PC-9 (cell line): Measurements from ENCODE around the gene UNC119. TPM values are rescaled to one million over a fixed set of nuclear protein-coding genes. Genes with fewer than 3 reads are reported as not detected.

Experiments
- BruUV-seq: library from RNA; stranded (reverse); fragments of 400-500 nt; replicated peaks from 2 replicates; lab custom pipeline; 2021; lab: Mats Ljungman, UMichigan
- CTCF ChIA-PET: fragments of 300-600 bp; sonication (Branson Sonifier 250); formaldehyde crosslinking; loops from one replicate; lab custom pipeline; 2022; ENCODE audit warnings: antibody characterized with exemption; lab: Charles Lee
- POLR2A ChIA-PET: fragments of 300-600 bp; sonication (Branson Sonifier 250); formaldehyde crosslinking; loops from one replicate; lab custom pipeline; 2022; ENCODE audit warnings: antibody characterized with exemption; ENCODE audit not compliant: unreplicated experiment; lab: Charles Lee
- DNase-seq, 2 experiments: peaks; one replicate each; pipeline versions ENCODE4 v3.0.0 to v3.0.0-alpha.2; 2015 to 2022; ENCODE audit warnings: mixed read lengths in 1 of 2
- H2AFZ ChIP-seq: fragments of 200-600 bp; sonication (generic); 2 replicates; pipeline ENCODE4 v1.8.1; 2017; ENCODE audit warnings: antibody characterized with exemption
- H3F3A ChIP-seq: fragments of 200-600 bp; sonication (generic); 2 replicates; pipeline ENCODE4 v1.8.1; 2017; ENCODE audit warnings: antibody characterized with exemption, mild to moderate bottlenecking, low read depth; ENCODE audit not compliant: insufficient read depth
- H3K27ac ChIP-seq: fragments of 200-600 bp; sonication (generic); 2 replicates; pipeline ENCODE4 v1.6.1; 2016; ENCODE audit warnings: mixed run types
- H3K27me3 ChIP-seq: fragments of 200-600 bp; sonication (generic); 2 replicates; pipeline ENCODE4 v1.6.1; 2016; ENCODE audit warnings: low read depth, mixed run types; ENCODE audit not compliant: insufficient read depth
- H3K36me3 ChIP-seq: fragments of 200-600 bp; sonication (generic); 2 replicates; pipeline ENCODE4 v1.6.1; 2016; ENCODE audit warnings: low read depth, mixed run types
- H3K4me1 ChIP-seq: fragments of 200-600 bp; sonication (generic); replicated peaks from 2 replicates; pipeline ENCODE4 v1.6.1; 2016; ENCODE audit warnings: mixed run types; ENCODE audit not compliant: insufficient read depth
- H3K4me2 ChIP-seq: fragments of 200-600 bp; sonication (generic); 2 replicates; pipeline ENCODE4 v1.6.1; 2017; ENCODE audit warnings: mixed run types
- H3K4me3 ChIP-seq: fragments of 200-600 bp; sonication (generic); 2 replicates; pipeline ENCODE4 v1.6.1; 2016; ENCODE audit warnings: mixed run types
- H3K79me2 ChIP-seq: fragments of 200-600 bp; sonication (generic); 2 replicates; pipeline ENCODE4 v1.6.1; 2017; ENCODE audit warnings: low read depth, mixed run types
- H3K9me2 ChIP-seq: fragments of 200-600 bp; sonication (generic); 2 replicates; pipeline ENCODE4 v1.8.1; 2017; ENCODE audit warnings: mild to moderate bottlenecking; ENCODE audit not compliant: insufficient read depth
- H3K9me3 ChIP-seq: fragments of 200-600 bp; sonication (generic); 2 replicates; pipeline ENCODE4 v1.8.1; 2016; ENCODE audit warnings: low read depth; ENCODE audit not compliant: insufficient read depth
- H4K20me1 ChIP-seq: fragments of 200-600 bp; sonication (generic); 2 replicates; pipeline ENCODE4 v1.8.1; 2017; ENCODE audit not compliant: insufficient read depth
- EZH2 ChIP-seq: fragments of 200-600 bp; sonication (generic); IDR thresholded peaks from 2 replicates; pipeline ENCODE4 v1.8.0; 2017; ENCODE audit warnings: antibody characterized with exemption, low read depth
- intact Hi-C: fragments of 100-400 bp; cut with micrococcal nuclease; formaldehyde crosslinking; loops from one replicate; pipeline ENCODE4 v1.10.0; 2022; ENCODE audit not compliant: unreplicated experiment
- total RNA-seq: library from RNA; stranded (reverse); gene quantifications from 2 replicates; pipeline ENCODE4 v1.2.3, GENCODE V29; 2021
- TF ChIP-seq, protein P1 (sequence below): fragments of 200-600 bp; sonication (generic); conservative IDR thresholded peaks from 2 replicates; pipeline ENCODE4 v1.6.1; 2017; ENCODE audit warnings: mixed run types, antibody characterized with exemption, mild to moderate bottlenecking, moderate library complexity

Gene UNC119
- total RNA-seq, 1 experiment from 2014 or later, result 48.8 TPM

DNA sequence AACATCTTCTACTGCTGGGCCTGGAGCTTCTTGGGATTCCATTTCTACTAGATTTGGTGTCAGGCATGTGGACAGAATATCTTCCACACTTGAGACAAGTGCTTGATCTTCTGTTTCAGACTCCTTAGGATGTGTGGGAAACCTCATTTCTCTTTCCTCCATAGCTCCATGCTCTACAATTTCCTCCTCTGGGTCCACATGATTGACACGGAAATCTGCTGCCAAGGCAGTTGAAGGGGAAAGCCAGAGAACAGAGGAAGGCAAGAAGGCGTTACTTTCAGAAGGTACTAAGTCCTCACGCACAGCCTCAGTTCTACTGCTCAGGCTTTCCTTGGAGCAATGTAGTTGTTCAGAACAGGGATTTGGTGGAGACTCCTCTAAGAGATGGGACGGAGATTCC lies 39.8 kb upstream of the UNC119 start:
- H3K9me2 ChIP-seq, result no peaks in the 10 kb centered on the region
- CTCF ChIA-PET, result no interaction called here
- DNase-seq, result no peak
- no TSS peak for BruUV-seq
- POLR2A ChIA-PET, result no interaction called here
- no peaks in the 10 kb centered on the region; the same call in 1 of the 2 replicates for H4K20me1 ChIP-seq
- H3F3A ChIP-seq, result no peaks in the 10 kb centered on the region
- no peak overlapping the region for H3K4me2 ChIP-seq
- H3K36me3 ChIP-seq, result peaks cover 34% of the 10 kb centered on the region
- H3K27ac ChIP-seq, result no peak overlapping the region
- no peak overlapping the region for H3K4me3 ChIP-seq
- peaks cover 1% of the 10 kb centered on the region for H3K4me1 ChIP-seq
- no peaks in the 10 kb centered on the region for H3K27me3 ChIP-seq
- no peaks in the 10 kb centered on the region for H3K9me3 ChIP-seq
- H3K79me2 ChIP-seq, result peaks cover 2% of the 10 kb centered on the region
- intact Hi-C loops, result no loop called here
- H2AFZ ChIP-seq, result no peak overlapping the region
- TF ChIP-seq EZH2, result no peak
- TF ChIP-seq, protein P1, sequence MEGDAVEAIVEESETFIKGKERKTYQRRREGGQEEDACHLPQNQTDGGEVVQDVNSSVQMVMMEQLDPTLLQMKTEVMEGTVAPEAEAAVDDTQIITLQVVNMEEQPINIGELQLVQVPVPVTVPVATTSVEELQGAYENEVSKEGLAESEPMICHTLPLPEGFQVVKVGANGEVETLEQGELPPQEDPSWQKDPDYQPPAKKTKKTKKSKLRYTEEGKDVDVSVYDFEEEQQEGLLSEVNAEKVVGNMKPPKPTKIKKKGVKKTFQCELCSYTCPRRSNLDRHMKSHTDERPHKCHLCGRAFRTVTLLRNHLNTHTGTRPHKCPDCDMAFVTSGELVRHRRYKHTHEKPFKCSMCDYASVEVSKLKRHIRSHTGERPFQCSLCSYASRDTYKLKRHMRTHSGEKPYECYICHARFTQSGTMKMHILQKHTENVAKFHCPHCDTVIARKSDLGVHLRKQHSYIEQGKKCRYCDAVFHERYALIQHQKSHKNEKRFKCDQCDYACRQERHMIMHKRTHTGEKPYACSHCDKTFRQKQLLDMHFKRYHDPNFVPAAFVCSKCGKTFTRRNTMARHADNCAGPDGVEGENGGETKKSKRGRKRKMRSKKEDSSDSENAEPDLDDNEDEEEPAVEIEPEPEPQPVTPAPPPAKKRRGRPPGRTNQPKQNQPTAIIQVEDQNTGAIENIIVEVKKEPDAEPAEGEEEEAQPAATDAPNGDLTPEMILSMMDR, result no peak

DNA sequence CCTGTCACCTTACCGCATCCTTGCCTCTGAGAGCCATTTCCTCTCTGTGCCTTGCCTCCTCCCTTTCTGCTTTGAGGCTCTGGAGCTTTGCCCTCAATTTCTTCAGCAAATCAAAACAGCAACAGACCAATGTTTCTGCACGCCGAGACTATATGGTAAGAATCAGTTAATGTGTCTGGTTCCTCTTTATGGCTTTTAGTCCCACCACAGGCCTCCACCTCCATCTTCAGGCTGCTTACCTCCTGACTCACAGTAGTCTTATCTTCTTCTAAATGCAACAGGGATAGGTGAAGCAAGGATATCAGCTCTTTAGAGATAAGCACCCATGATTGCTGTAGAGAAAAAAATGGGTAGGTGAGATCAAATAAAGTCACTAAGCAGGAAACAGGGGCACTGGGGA lies 33.4 kb upstream of the UNC119 start:
- Histone ChIP-seq H4K20me1 (no peaks in the 10 kb centered on the region; the same call in 1 of the 2 replicates), H2AFZ (no peak overlapping the region), H3F3A (no peaks in the 10 kb centered on the region), H3K36me3 (peaks cover 28% of the 10 kb centered on the region), H3K27me3 (no peaks in the 10 kb centered on the region), H3K27ac (no peak overlapping the region), H3K4me1 (no peaks in the 10 kb centered on the region), H3K9me2 (no peaks in the 10 kb centered on the region), H3K4me3 (no peak overlapping the region), H3K4me2 (no peak overlapping the region), H3K79me2 (no peaks in the 10 kb centered on the region), H3K9me3 (no peaks in the 10 kb centered on the region)
- DNase-seq, result no peak
- BruUV-seq, result no TSS peak
- intact Hi-C loops, result no loop called here
- POLR2A ChIA-PET, result no interaction called here
- CTCF ChIA-PET, result no interaction called here
- TF ChIP-seq, protein P1, result no peak
- TF ChIP-seq EZH2, result no peak

DNA sequence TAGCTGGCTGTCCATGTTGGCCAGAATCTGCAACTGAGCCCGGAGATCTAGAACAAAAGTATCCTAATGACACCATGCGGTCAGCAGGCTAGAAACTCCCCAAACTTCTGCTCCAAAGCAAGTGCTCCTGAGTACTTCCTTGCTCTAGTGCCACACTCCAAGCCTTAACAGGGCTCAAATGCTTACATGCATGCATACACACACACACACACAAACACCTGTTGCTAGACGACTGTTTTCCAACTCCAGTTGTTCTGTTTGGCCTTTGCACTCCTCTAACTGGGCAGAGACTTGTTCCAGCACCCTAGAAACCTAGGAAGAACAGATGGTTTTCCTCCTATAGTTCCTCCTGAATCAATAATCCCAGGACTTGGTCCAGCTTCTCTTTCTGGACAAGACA lies 32.0 kb upstream of the UNC119 start:
- Histone ChIP-seq H3K27ac (no peak overlapping the region), H2AFZ (no peak overlapping the region), H3K4me2 (no peak overlapping the region), H3K9me3 (no peaks in the 10 kb centered on the region), H3K36me3 (peaks cover 19% of the 10 kb centered on the region; the same call in 1 of the 2 replicates), H3K79me2 (no peaks in the 10 kb centered on the region), H3K4me1 (no peaks in the 10 kb centered on the region), H3K4me3 (no peak overlapping the region), H3F3A (no peaks in the 10 kb centered on the region; the same call in 1 of the 2 replicates), H3K9me2 (no peaks in the 10 kb centered on the region), H3K27me3 (no peaks in the 10 kb centered on the region), H4K20me1 (no peaks in the 10 kb centered on the region; the same call in 1 of the 2 replicates)
- ChIA-PET CTCF (no interaction called here), POLR2A (no interaction called here)
- intact Hi-C loops, result no loop called here
- BruUV-seq, result no TSS peak
- no peak for DNase-seq
- TF ChIP-seq EZH2, result no peak
- TF ChIP-seq, protein P1, result no peak
